Esophagus muscularis mucosa (tissue), 4 donors: ENCODE data around the gene PRKCH. TPM values are rescaled to one million over a fixed set of nuclear protein-coding genes. Genes with fewer than 3 reads are reported as not detected.

Experiments used
- DNase-seq: peaks from one replicate; pipeline ENCODE4 v3.0.0-alpha.2; 2017; ENCODE audit errors: extremely low spot score
- H3K27ac ChIP-seq, 4 donors: fragments of 200-600 bp; sonication (generic); replicated peaks in 1 of 4; 1 replicate in 3 of 4; 2 replicates in 1 of 4; pipeline ENCODE4 v1.5.1; 2016 to 2019; ENCODE audit warnings: mild to moderate bottlenecking in 1 of 4
- H3K27me3 ChIP-seq, 4 donors: fragments of 200-600 bp; sonication (generic); one replicate each; pipeline versions ENCODE4 v1.5.1 to v1.6.0; 2016 to 2019
- H3K36me3 ChIP-seq, 4 donors: fragments of 200-600 bp; sonication (generic); one replicate each; pipeline ENCODE4 v1.5.1; 2016 to 2019
- H3K4me1 ChIP-seq, 4 donors: fragments of 200-600 bp; sonication (generic); one replicate each; pipeline ENCODE4 v1.5.1; 2016 to 2019
- H3K4me3 ChIP-seq, 4 donors: fragments of 200-600 bp; sonication (generic); 1 replicate in 2 of 4; 2 replicates in 2 of 4; pipeline ENCODE4 v1.5.1; 2016 to 2019; ENCODE audit warnings: mild to moderate bottlenecking in 4 of 4, moderate library complexity in 1 of 4
- H3K9me3 ChIP-seq, 4 donors: fragments of 200-600 bp; sonication (generic); 1 replicate in 3 of 4; 2 replicates in 1 of 4; pipeline ENCODE4 v1.5.1; 2016 to 2019
- CTCF ChIP-seq, 3 experiments: fragments of 200-600 bp in 2 of 3; fragments of 450-650 bp in 1 of 3; sonication (generic) in 2 of 3; IDR thresholded peaks; one replicate each; pipeline ENCODE4 v1.5.1; 2017 to 2019; ENCODE audit warnings: antibody characterized with exemption in 3 of 3, mild to moderate bottlenecking in 2 of 3, moderate library complexity in 1 of 3
- EP300 ChIP-seq: sonication (generic); formaldehyde crosslinking; IDR thresholded peaks from one replicate; pipeline ENCODE4 v1.6.1; 2017; ENCODE audit warnings: antibody characterized with exemption
- POLR2A ChIP-seq: fragments of 450-650 bp; IDR thresholded peaks from one replicate; pipeline ENCODE4 v1.6.1; 2017; ENCODE audit warnings: antibody characterized with exemption, moderate library complexity, mild to moderate bottlenecking, low read depth
- POLR2AphosphoS5 ChIP-seq, 2 donors: sonication (generic); formaldehyde crosslinking; IDR thresholded peaks; one replicate each; pipeline ENCODE4 v1.6.1; 2017; ENCODE audit warnings: antibody characterized with exemption in 2 of 2
- WGBS: methylation state at CpG from one replicate; pipeline ENCODE4 v1.1.5; 2018; 5-methylcytosine and 5-hydroxymethylcytosine counted together
- intact Hi-C: fragments of 100-400 bp; cut with DNase I; formaldehyde crosslinking; loops from one replicate; pipeline ENCODE4 v1.15.1; 2023
- total RNA-seq, 4 donors: library from RNA; depleted of rRNA; stranded (reverse); fragments of >200 nt; gene quantifications; one replicate each; pipeline versions ENCODE4 v1.1.0 to v1.2.1, GENCODE V29; 2016

The PRKCH gene
- total RNA-seq, 4 donors from 2014 or later = 13.3 to 67.6 (median 32.2) TPM

DNA sequence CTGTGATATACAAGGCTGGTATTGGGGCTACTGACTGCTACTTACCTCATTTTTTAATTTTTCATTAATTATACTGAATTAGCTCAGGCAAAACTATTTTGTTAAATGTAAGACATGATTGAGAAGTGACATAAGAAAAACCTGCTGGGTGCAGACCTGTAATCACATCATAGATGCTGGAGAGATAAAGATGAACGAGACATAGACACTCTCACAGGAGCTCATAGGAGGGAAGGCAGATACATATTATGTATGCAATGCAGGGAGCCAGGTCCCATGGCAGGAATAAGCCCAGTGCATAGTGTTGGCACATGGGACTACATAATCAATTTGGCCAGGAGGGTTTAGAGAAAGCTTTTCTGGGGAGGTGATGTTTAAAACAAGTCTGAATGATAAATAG lies 74.9 kb downstream of the PRKCH start:
- no peaks in the 10 kb centered on the region for H3K9me3 ChIP-seq
- TF ChIP-seq POLR2AphosphoS5 (IDR thresholded peaks at IDR 0.05) (no peak), CTCF (IDR thresholded peaks at IDR 0.05) (no peak), POLR2A (no peak), EP300 (no peak)
- no peak for DNase-seq
- H3K36me3 ChIP-seq = no peaks in the 10 kb centered on the region
- H3K4me1 ChIP-seq = no peaks in the 10 kb centered on the region
- H3K27ac ChIP-seq = no peak overlapping the region
- 81% methylated on average over 1 of the region's 1 CpG for WGBS
- no peak overlapping the region for H3K4me3 ChIP-seq
- intact Hi-C loops = no loop called here
- H3K27me3 ChIP-seq = peaks cover 0 to 3% (median 0%) of the 10 kb centered on the region in 4 donors

GRCh38 chr14:61396694-61397093 lies 75.3 kb downstream of the PRKCH start:
- Histone ChIP-seq H3K36me3 (no peaks in the 10 kb centered on the region), H3K4me3 (no peak overlapping the region), H3K27me3 (peaks cover 0 to 3% (median 0%) of the 10 kb centered on the region in 4 donors), H3K27ac (no peak overlapping the region), H3K4me1 (no peaks in the 10 kb centered on the region), H3K9me3 (no peaks in the 10 kb centered on the region)
- WGBS = 79% methylated on average over 3 of the region's 3 CpGs
- TF ChIP-seq CTCF (IDR thresholded peaks at IDR 0.05) (no peak), POLR2AphosphoS5 (IDR thresholded peaks at IDR 0.05) (no peak), EP300 (no peak), POLR2A (no peak)
- DNase-seq = no peak
- intact Hi-C loops = no loop called here

DNA sequence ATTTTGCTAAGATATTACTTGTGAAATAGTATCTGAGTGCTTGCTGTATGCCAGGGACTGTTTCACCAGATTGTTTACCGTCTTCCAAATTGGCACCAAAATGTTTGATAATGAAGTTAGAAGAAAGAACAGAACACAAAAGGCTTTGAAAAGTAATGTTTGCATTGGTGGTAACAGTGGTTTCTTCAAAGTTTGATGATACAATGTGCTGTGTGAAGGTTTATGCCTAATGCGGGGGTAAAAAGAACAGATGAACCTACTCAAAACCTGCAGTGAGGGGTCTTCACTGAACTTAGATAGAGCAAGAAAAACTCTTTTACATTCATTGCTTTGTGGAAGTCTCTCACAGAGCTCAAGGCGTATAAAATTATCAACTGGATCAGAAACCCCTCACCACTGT lies 76.2 kb downstream of the PRKCH start:
- TF ChIP-seq POLR2AphosphoS5 (IDR thresholded peaks at IDR 0.05) = no peak
- TF ChIP-seq EP300 = no peak
- no peak for TF ChIP-seq POLR2A
- no peak for TF ChIP-seq CTCF (IDR thresholded peaks at IDR 0.05)
- H3K27ac ChIP-seq = no peak overlapping the region
- H3K4me1 ChIP-seq = no peaks in the 10 kb centered on the region
- WGBS = 90% methylated on average over 3 of the region's 3 CpGs
- no peaks in the 10 kb centered on the region for H3K36me3 ChIP-seq
- intact Hi-C loops = no loop called here
- no peak overlapping the region for H3K4me3 ChIP-seq
- DNase-seq = no peak
- H3K27me3 ChIP-seq = peaks cover 0 to 3% (median 0%) of the 10 kb centered on the region in 4 donors
- H3K9me3 ChIP-seq = no peaks in the 10 kb centered on the region

DNA sequence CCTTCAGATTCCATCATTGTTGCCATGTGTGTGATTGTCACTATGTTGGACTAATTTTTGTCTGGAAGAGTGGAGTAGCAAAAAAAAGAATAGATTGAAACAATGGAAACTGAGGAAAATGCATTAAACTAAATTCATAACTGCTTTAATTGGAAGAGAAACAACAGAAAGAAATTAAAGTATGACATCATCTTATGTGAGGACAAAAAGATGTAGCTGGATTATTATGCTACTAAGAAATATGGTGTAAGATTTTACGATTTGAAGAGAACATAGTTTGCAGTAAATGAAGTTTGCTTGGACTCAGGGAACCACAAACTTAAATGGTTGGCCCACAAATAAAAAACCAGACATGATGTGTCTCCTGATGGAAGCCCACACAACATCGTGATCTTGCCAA lies 76.8 kb downstream of the PRKCH start:
- 85% methylated on average over 2 of the region's 2 CpGs for WGBS
- H3K4me3 ChIP-seq = no peak overlapping the region
- no peak for TF ChIP-seq POLR2AphosphoS5 (IDR thresholded peaks at IDR 0.05)
- TF ChIP-seq CTCF (IDR thresholded peaks at IDR 0.05) = no peak
- TF ChIP-seq POLR2A = no peak
- TF ChIP-seq EP300 = no peak
- no peaks in the 10 kb centered on the region for H3K9me3 ChIP-seq
- H3K27ac ChIP-seq = no peak overlapping the region
- no peaks in the 10 kb centered on the region for H3K36me3 ChIP-seq
- DNase-seq = no peak
- intact Hi-C loops = no loop called here
- H3K4me1 ChIP-seq = peaks cover 0 to 2% (median 0%) of the 10 kb centered on the region in 4 donors
- H3K27me3 ChIP-seq = peaks cover 0 to 3% (median 0%) of the 10 kb centered on the region in 4 donors

DNA sequence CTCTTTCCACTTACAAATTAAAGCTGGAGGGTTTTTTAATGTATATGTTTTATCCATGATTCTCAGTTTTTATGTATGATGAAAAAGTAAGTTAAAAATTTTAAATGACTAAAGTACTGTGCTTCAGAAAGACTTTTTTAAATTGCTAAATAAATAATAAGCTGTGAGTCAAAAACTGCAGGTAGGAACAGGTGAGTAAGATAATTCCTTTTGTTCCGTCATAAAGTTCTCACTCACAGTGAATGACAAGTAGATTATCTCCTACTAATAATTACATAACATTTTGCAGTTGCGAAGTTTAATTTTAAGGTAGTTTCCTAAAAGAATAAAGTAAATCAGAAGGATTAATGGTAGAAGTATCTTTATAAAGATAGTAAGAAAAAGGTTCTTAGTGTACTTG lies 78.0 kb downstream of the PRKCH start:
- H3K9me3 ChIP-seq = no peaks in the 10 kb centered on the region
- peaks cover 0 to 11% (median 1%) of the 10 kb centered on the region in 4 donors for H3K4me1 ChIP-seq
- TF ChIP-seq POLR2A (no peak), EP300 (no peak), CTCF (IDR thresholded peaks at IDR 0.05) (no peak), POLR2AphosphoS5 (IDR thresholded peaks at IDR 0.05) (no peak)
- peaks cover 0 to 3% (median 0%) of the 10 kb centered on the region in 4 donors for H3K27me3 ChIP-seq
- WGBS = 83% methylated on average over 2 of the region's 2 CpGs
- intact Hi-C loops = no loop called here
- DNase-seq = no peak
- H3K27ac ChIP-seq = no peak overlapping the region
- H3K36me3 ChIP-seq = no peaks in the 10 kb centered on the region
- no peak overlapping the region for H3K4me3 ChIP-seq
